ENCODE measurements around the gene PATJ.

Gene PATJ

DNA sequence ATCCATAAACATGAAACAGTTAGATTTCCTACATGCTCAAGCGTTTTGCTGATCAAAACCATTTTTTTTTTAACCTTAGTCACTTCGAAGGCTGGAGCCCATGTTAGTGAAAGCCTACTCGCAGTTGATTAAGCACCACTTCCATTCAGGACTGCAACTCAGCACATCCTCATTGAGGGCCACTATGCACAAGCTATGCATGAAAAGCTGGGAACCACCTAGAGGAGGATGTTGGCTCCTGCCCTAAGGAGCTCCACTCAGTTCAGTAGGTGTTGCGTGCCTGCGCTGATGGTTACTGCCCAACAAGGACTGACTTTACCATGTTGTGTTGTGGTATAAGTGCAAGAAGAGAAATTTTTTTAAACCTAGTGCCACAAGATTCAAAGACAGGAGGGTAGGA is 271.0 kb downstream of the PATJ start:
- 89 to 96% methylated on average over 5 of the region's 5 CpGs for WGBS, 2 experiments (ENCODE audit: insufficient coverage in 2 of 2)
- Histone ChIP-seq H3K36me3 (ENCODE audit: control insufficient read depth, insufficient read depth, low read length) (no peaks in the 10 kb centered on the region), H3K4me1 (ENCODE audit: control insufficient read depth, insufficient read depth, low read length, poor library complexity, severe bottlenecking) (no peaks in the 10 kb centered on the region), H3K4me3 (ENCODE audit: extremely low read depth, insufficient read depth, low read length, poor library complexity, severe bottlenecking) (no peak overlapping the region), H3K27ac (ENCODE audit: low read depth, low read length, severe bottlenecking) (no peak overlapping the region), H3K9me3 (ENCODE audit: control insufficient read depth, low read length) (no peaks in the 10 kb centered on the region)

DNA sequence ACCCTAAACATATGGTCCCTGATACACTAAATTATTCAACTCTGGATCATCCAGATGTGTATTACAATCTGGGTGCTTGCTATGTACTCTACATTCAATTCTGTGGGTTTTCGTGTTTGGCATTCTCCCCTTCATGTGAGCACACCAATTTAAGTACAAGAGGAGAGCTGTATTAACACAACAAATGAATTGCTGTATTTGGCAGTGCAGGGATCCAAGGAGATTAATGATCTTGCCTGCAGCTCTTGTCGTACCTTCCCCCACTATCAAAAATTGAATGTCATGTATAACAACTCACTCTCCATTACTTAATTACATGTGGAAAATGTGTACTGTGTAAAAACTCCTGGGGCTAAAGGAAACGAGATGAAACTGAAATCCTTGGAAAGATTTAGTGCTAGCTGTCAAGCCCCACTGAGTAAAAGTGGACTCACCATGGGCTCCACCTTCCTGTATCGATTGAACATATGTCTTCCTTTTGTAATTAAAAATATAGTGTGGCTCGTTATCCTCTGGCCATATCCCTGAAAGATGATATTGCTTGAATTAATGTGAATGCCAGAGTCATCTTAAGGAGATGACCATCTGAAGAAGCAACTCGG is 280.2 kb downstream of the PATJ start:
- H3K4me1 ChIP-seq (ENCODE audit: control insufficient read depth, insufficient read depth, low read length, poor library complexity, severe bottlenecking): no peaks in the 10 kb centered on the region
- 65 to 94% methylated on average over 3 to 4 of the region's 6 CpGs for WGBS, 2 experiments (ENCODE audit: insufficient coverage in 2 of 2)
- no peaks in the 10 kb centered on the region for H3K9me3 ChIP-seq (ENCODE audit: control insufficient read depth, low read length)
- H3K27ac ChIP-seq (ENCODE audit: low read depth, low read length, severe bottlenecking): no peak overlapping the region
- no peak overlapping the region for H3K4me3 ChIP-seq (ENCODE audit: extremely low read depth, insufficient read depth, low read length, poor library complexity, severe bottlenecking)
- H3K36me3 ChIP-seq (ENCODE audit: control insufficient read depth, insufficient read depth, low read length): no peaks in the 10 kb centered on the region

DNA sequence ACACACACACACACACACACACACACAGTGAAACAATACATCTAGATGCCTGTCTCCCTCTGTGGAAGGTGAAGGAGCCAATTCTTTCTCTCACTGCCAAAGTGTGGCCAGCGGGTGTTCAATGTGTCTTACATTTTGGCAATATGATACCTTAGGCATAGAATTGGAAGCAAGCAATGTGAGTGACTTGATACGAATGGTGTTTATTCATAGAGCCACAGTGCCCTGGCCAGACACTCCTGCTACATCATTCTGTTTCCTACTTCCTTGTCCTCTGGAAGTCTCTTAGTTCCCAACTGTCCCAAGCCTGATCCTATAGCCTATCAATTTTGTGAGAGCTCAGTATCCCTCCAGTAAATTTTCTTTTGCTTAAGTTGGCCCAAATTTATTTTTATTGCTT is 282.4 kb downstream of the PATJ start:
- Histone ChIP-seq H3K4me1 (ENCODE audit: control insufficient read depth, insufficient read depth, low read length, poor library complexity, severe bottlenecking) (no peaks in the 10 kb centered on the region), H3K9me3 (ENCODE audit: control insufficient read depth, low read length) (no peaks in the 10 kb centered on the region), H3K36me3 (ENCODE audit: control insufficient read depth, insufficient read depth, low read length) (no peaks in the 10 kb centered on the region), H3K4me3 (ENCODE audit: extremely low read depth, insufficient read depth, low read length, poor library complexity, severe bottlenecking) (no peak overlapping the region), H3K27ac (ENCODE audit: low read depth, low read length, severe bottlenecking) (no peak overlapping the region)
- 80% methylated on average over 1 of the region's 2 CpGs; no CpG with 5 or more reads in 1 of the 2 experiments for WGBS, 2 experiments (ENCODE audit: insufficient coverage in 2 of 2)

DNA sequence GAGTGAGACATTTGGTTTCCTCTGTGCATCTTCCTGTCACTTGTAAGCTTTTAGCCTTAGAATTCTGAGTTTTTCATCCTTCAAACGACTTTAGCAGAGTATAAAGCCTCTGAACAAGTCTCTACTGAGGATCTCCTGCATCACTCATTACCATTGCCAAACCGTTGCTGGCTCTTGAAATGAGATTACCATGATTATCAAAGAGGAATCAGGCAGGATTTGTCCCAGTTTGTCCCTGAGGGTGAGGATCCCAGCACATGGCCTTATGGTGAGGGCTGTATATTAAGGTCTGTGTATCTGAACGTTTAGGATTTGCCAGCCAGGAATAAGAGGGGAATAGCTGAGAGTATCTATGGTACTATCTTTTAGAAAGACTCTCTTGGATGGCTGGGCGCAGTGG is 282.9 kb downstream of the PATJ start:
- no peak overlapping the region for H3K27ac ChIP-seq (ENCODE audit: low read depth, low read length, severe bottlenecking)
- H3K36me3 ChIP-seq (ENCODE audit: control insufficient read depth, insufficient read depth, low read length): no peaks in the 10 kb centered on the region
- H3K9me3 ChIP-seq (ENCODE audit: control insufficient read depth, low read length): no peaks in the 10 kb centered on the region
- H3K4me1 ChIP-seq (ENCODE audit: control insufficient read depth, insufficient read depth, low read length, poor library complexity, severe bottlenecking): no peaks in the 10 kb centered on the region
- no peak overlapping the region for H3K4me3 ChIP-seq (ENCODE audit: extremely low read depth, insufficient read depth, low read length, poor library complexity, severe bottlenecking)
- 63 to 78% methylated on average over 3 of the region's 4 CpGs for WGBS, 2 experiments (ENCODE audit: insufficient coverage in 2 of 2)

DNA sequence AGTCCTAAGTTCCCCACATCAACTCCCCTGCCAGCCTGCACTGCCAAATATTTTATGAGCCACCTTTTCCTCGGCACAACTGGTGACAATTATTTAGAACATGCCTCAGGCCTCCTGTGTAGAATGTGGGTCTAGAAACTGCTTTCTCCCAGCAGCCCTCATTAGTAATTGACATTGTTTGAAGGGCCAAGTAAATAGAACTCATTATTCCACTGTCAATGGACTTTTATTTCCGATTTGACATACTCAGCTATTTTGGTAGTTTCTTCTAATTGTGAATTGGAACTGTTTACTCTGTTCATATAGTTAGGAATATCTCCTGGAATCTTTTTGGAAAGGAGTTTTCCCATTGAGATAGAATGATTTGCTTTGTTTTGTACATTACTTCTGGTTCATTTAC is 283.6 kb downstream of the PATJ start:
- H3K4me3 ChIP-seq (ENCODE audit: extremely low read depth, insufficient read depth, low read length, poor library complexity, severe bottlenecking): no peak overlapping the region
- 100% methylated on average over 1 of the region's 2 CpGs; no CpG with 5 or more reads in 1 of the 2 experiments for WGBS, 2 experiments (ENCODE audit: insufficient coverage in 2 of 2)
- no peaks in the 10 kb centered on the region for H3K36me3 ChIP-seq (ENCODE audit: control insufficient read depth, insufficient read depth, low read length)
- H3K4me1 ChIP-seq (ENCODE audit: control insufficient read depth, insufficient read depth, low read length, poor library complexity, severe bottlenecking): no peaks in the 10 kb centered on the region
- no peak overlapping the region for H3K27ac ChIP-seq (ENCODE audit: low read depth, low read length, severe bottlenecking)
- no peaks in the 10 kb centered on the region for H3K9me3 ChIP-seq (ENCODE audit: control insufficient read depth, low read length)

DNA sequence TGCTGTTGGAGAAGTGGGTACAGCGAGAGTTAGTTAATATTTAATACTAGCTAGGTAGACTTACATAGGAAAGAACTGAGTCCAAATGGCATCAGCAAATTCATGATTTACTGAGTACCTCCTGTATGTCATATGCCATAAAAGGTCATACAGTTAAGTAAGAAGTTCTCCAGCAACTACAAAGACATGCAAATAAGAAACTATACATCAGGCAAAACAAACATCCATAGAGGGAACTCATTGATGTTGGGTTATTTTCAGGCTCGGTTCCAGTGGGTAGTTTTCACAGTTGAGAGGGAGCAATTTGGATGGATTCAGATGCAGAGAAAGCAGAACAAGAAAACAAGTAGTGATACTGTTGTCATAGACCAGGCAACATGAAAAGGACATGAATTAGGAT is 287.4 kb downstream of the PATJ start:
- Histone ChIP-seq H3K9me3 (ENCODE audit: control insufficient read depth, low read length) (no peaks in the 10 kb centered on the region), H3K27ac (ENCODE audit: low read depth, low read length, severe bottlenecking) (no peak overlapping the region), H3K36me3 (ENCODE audit: control insufficient read depth, insufficient read depth, low read length) (no peaks in the 10 kb centered on the region), H3K4me3 (ENCODE audit: extremely low read depth, insufficient read depth, low read length, poor library complexity, severe bottlenecking) (no peak overlapping the region), H3K4me1 (ENCODE audit: control insufficient read depth, insufficient read depth, low read length, poor library complexity, severe bottlenecking) (no peaks in the 10 kb centered on the region)
- WGBS, 2 experiments (ENCODE audit: insufficient coverage in 2 of 2): 80 to 83% methylated on average over 1 of the region's 2 CpGs

DNA sequence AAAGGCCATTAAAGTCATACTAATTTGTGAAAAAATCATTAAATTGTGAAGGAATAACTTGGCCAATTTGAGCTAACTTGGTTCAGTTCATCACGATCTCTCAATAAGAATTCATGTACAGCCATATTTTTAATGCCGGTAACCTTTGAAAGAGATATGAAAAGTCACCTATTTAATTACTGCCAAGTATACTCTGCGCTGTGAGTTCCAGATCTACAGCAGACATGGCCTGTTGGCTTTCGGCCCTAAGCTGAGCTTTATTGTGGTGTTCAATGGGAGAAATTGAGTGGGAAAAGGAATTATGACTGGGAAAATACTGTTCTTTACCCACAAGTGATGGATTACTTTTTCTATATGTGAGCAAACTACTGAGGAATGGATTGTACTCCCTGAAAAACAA is 292.5 kb downstream of the PATJ start:
- Histone ChIP-seq H3K27ac (ENCODE audit: low read depth, low read length, severe bottlenecking) (no peak overlapping the region), H3K4me3 (ENCODE audit: extremely low read depth, insufficient read depth, low read length, poor library complexity, severe bottlenecking) (no peak overlapping the region), H3K9me3 (ENCODE audit: control insufficient read depth, low read length) (no peaks in the 10 kb centered on the region), H3K36me3 (ENCODE audit: control insufficient read depth, insufficient read depth, low read length) (no peaks in the 10 kb centered on the region), H3K4me1 (ENCODE audit: control insufficient read depth, insufficient read depth, low read length, poor library complexity, severe bottlenecking) (no peaks in the 10 kb centered on the region)
- WGBS, 2 experiments (ENCODE audit: insufficient coverage in 2 of 2): 79 to 90% methylated on average over 2 to 3 of the region's 4 CpGs

DNA sequence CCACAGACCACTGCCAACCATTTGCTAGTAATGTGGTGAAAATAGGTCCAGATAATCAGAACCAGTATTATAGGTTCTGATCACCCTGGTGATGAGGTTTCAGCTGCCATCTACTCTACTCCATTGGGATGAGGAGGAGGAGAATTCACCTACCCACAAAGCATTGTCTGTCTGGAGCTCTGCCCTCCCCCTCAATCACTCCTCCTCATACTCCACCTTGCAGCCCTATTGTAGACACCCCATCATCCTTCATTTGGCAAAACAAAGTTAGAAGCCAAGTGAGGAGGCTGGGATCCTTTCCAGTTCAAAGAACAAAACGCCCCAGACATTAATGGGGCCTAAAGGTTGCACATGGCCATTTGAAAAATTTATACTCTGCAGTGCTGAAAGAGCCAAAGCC is 295.0 kb downstream of the PATJ start:
- no peaks in the 10 kb centered on the region for H3K9me3 ChIP-seq (ENCODE audit: control insufficient read depth, low read length)
- WGBS, 2 experiments (ENCODE audit: insufficient coverage in 2 of 2): 100% methylated on average over 1 of the region's 1 CpG; no CpG with 5 or more reads in 1 of the 2 experiments
- no peaks in the 10 kb centered on the region for H3K36me3 ChIP-seq (ENCODE audit: control insufficient read depth, insufficient read depth, low read length)
- H3K4me1 ChIP-seq (ENCODE audit: control insufficient read depth, insufficient read depth, low read length, poor library complexity, severe bottlenecking): no peaks in the 10 kb centered on the region
- H3K4me3 ChIP-seq (ENCODE audit: extremely low read depth, insufficient read depth, low read length, poor library complexity, severe bottlenecking): no peak overlapping the region
- H3K27ac ChIP-seq (ENCODE audit: low read depth, low read length, severe bottlenecking): no peak overlapping the region

DNA sequence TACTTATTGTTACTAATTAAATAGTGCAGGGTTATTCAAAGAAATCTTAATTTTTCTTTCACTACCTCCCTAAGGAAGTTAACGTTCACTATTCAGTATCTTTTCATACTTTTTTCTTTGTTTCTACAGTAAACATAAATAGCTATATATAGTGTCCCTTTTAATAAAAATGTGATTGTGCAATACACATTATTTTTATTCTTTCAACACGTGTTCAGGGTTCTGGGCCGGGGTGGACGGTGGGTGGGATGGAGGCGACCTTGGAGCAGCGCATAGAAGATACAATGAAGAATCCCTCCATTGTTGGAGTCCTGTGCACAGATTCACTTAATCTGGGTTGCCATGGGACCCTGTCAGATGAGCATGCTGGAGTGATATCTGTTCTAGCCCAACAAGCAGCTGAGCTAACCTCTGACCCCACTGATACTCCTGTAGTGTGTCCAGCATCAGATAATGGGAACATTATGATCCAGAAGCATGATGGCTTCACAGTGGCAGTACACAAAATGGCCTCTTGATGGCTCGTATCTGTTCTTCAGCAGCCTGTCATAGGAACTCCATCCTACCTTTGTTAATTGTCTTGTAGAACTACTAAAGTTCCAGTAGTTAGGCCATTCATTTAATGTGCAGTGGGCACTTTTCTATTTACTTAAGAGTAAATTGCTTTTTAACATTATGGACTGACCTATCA is 296.5 kb downstream of the PATJ start:
- H3K4me3 ChIP-seq (ENCODE audit: extremely low read depth, insufficient read depth, low read length, poor library complexity, severe bottlenecking): no peak overlapping the region
- no peak overlapping the region for H3K27ac ChIP-seq (ENCODE audit: low read depth, low read length, severe bottlenecking)
- H3K4me1 ChIP-seq (ENCODE audit: control insufficient read depth, insufficient read depth, low read length, poor library complexity, severe bottlenecking): no peaks in the 10 kb centered on the region
- no peaks in the 10 kb centered on the region for H3K9me3 ChIP-seq (ENCODE audit: control insufficient read depth, low read length)
- no peaks in the 10 kb centered on the region for H3K36me3 ChIP-seq (ENCODE audit: control insufficient read depth, insufficient read depth, low read length)
- 88 to 94% methylated on average over 2 to 6 of the region's 7 CpGs for WGBS, 2 experiments (ENCODE audit: insufficient coverage in 2 of 2)

DNA sequence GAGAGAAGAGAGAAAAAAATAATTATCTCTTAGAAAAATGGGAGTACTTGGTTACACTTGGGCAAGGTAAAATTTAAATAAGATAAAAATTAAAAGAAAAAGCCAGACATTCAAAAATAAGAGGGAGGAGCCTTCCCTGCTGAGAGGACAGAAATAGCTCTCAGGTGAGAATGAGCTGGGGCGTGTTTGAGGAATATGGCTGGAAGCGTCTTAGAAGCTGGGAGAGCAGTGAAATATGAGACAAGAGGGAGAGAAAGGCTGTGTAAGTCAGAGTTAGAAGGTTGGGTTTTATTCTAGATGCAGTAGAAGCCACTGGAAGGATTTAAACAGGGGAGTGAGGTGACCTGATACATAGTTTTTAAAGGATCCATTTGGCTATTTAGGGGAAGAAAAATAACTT is 298.2 kb downstream of the PATJ start:
- WGBS, 2 experiments (ENCODE audit: insufficient coverage in 2 of 2): 50 to 52% methylated on average over 2 of the region's 2 CpGs

DNA sequence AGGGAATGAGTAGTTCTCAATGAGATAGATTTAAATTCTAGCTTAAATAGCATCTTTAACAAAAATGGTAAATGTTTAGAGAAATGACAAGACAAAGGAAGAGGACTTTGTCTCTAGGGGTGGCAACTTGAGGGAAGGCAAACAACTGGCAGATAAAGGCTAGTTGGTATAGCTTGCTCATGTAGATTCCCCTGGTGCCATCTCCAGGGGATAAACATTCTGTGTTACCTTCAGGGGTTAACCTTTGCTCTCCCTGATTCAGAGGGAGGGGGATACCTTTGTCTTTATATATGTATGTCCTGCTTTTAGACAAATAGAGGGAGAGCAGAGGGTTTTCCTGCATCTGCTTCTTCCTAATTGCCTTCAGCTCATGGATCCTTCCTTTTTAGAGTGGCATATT is 298.7 kb downstream of the PATJ start:
- H3K4me1 ChIP-seq (ENCODE audit: control insufficient read depth, insufficient read depth, low read length, poor library complexity, severe bottlenecking): no peaks in the 10 kb centered on the region
- no peak overlapping the region for H3K4me3 ChIP-seq (ENCODE audit: extremely low read depth, insufficient read depth, low read length, poor library complexity, severe bottlenecking)
- H3K27ac ChIP-seq (ENCODE audit: low read depth, low read length, severe bottlenecking): no peak overlapping the region
- H3K9me3 ChIP-seq (ENCODE audit: control insufficient read depth, low read length): no peaks in the 10 kb centered on the region
- H3K36me3 ChIP-seq (ENCODE audit: control insufficient read depth, insufficient read depth, low read length): no peaks in the 10 kb centered on the region

More for the DNA sequence above, 298.2 kb downstream of the PATJ start:
- H3K36me3 ChIP-seq (ENCODE audit: control insufficient read depth, insufficient read depth, low read length): no peaks in the 10 kb centered on the region
- H3K27ac ChIP-seq (ENCODE audit: low read depth, low read length, severe bottlenecking): no peak overlapping the region
- no peaks in the 10 kb centered on the region for H3K9me3 ChIP-seq (ENCODE audit: control insufficient read depth, low read length)
- H3K4me3 ChIP-seq (ENCODE audit: extremely low read depth, insufficient read depth, low read length, poor library complexity, severe bottlenecking): no peak overlapping the region
- no peaks in the 10 kb centered on the region for H3K4me1 ChIP-seq (ENCODE audit: control insufficient read depth, insufficient read depth, low read length, poor library complexity, severe bottlenecking)
